ENCODE measurements around the gene MNAT1. TPM values are rescaled to one million over a fixed set of nuclear protein-coding genes. Genes with fewer than 3 reads are reported as not detected.

Gene MNAT1
- total RNA-seq, 1 donor from 2014 or later, result 42.6 TPM

DNA sequence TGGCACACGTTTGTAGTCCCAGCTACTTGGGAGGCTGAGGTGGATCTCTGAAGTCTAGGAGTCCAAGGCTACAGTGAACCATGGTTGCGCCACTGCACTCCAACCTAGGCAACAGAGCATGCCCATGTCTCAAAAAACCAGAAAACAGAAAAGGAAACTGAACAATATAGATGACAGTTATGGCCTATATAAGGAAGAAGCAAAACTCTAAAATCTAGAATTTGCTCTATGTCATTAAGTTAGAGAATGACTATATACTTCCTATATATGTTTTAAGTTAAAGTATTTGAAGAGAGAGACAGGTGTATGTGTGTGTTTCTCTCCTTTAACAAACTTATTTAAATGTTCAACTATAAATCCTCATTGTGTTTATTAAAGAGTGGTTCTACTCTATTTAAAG lies 65.8 kb downstream of the MNAT1 start:
- Mint-ChIP-seq H3K4me3 (no peak overlapping the region), H3K27ac (no peak overlapping the region), H3K36me3 (ENCODE audit: low read depth) (peaks cover 21% of the 10 kb centered on the region), H3K9me3 (no peaks in the 10 kb centered on the region), H3K27me3 (no peaks in the 10 kb centered on the region), H3K4me1 (no peaks in the 10 kb centered on the region)
- intact Hi-C loops (cut with micrococcal nuclease), result no loop called here
- no peak for DNase-seq

GRCh38 chr14:60803871-60804270 lies 69.3 kb downstream of the MNAT1 start:
- Mint-ChIP-seq H3K9me3 (no peaks in the 10 kb centered on the region), H3K4me3 (no peak overlapping the region), H3K4me1 (peaks cover 4% of the 10 kb centered on the region), H3K27me3 (no peaks in the 10 kb centered on the region), H3K27ac (no peak overlapping the region), H3K36me3 (ENCODE audit: low read depth) (peaks cover 25% of the 10 kb centered on the region)
- intact Hi-C loops (cut with micrococcal nuclease), result no loop called here
- no peak for DNase-seq

DNA sequence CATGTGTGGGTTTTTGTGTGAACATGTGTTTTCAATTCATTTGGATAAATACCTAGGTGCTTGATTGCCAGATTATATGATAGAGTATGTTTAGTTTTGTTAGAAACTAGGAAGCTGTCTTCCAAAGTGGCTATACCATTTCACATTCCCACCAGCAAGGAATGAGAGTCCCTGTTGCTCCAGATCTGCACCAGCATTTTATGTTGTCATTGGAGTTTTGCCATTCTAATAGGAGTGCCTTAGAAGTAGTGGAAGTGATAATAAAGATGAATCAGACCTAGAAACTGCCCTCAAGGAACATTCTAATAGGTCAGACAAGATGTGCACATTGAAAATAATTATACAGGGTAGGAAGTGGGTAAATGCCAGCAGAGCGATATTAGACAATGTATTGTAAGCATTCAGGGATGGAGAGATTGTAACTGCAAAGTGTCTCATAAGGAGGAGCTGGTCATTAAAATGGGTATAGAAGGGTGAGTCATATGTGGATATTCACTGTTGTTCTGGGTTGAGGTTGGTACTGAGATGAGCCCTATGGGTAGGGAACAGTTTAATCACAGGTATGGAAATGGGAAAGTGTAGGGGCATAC lies 71.4 kb downstream of the MNAT1 start:
- intact Hi-C loops (cut with micrococcal nuclease), result no loop called here
- Mint-ChIP-seq H3K4me1 (peaks cover 4% of the 10 kb centered on the region), H3K36me3 (ENCODE audit: low read depth) (peaks cover 27% of the 10 kb centered on the region), H3K27me3 (no peaks in the 10 kb centered on the region), H3K27ac (no peak overlapping the region), H3K9me3 (no peaks in the 10 kb centered on the region), H3K4me3 (no peak overlapping the region)
- no peak for DNase-seq

GRCh38 chr14:60807247-60807646 lies 72.7 kb downstream of the MNAT1 start:
- intact Hi-C loops (cut with micrococcal nuclease), result no loop called here
- no peak overlapping the region for H3K4me3 Mint-ChIP-seq
- peaks cover 4% of the 10 kb centered on the region for H3K4me1 Mint-ChIP-seq
- no peak overlapping the region for H3K27ac Mint-ChIP-seq
- H3K36me3 Mint-ChIP-seq (ENCODE audit: low read depth), result peaks cover 29% of the 10 kb centered on the region
- DNase-seq, result no peak
- H3K9me3 Mint-ChIP-seq, result no peaks in the 10 kb centered on the region
- H3K27me3 Mint-ChIP-seq, result no peaks in the 10 kb centered on the region

DNA sequence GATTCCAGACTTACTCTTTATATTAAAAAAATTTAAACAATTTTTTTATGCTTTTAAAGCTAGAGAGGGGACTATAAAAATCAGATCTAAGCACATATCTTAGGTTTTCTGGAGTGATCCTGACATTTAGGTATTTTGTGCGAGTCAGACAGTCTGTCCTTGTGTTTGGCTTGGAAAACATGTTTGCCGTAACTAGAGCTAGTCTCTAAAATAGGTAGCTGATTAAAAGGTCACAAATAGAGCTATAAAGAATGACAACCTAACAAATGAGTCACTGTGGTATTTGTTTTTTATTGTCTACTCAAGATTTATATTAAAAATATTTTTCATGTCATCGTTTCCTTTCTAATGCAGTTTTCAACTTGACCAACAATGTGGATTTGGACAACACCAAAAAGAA lies 73.4 kb downstream of the MNAT1 start:
- Mint-ChIP-seq H3K36me3 (ENCODE audit: low read depth) (peaks cover 31% of the 10 kb centered on the region), H3K27ac (no peak overlapping the region), H3K4me1 (peaks cover 4% of the 10 kb centered on the region), H3K9me3 (no peaks in the 10 kb centered on the region), H3K27me3 (no peaks in the 10 kb centered on the region), H3K4me3 (no peak overlapping the region)
- intact Hi-C loops (cut with micrococcal nuclease), result no loop called here
- no peak for DNase-seq

- Mint-ChIP-seq H3K9me3 (no peaks in the 10 kb centered on the region), H3K4me1 (peaks cover 3% of the 10 kb centered on the region), H3K36me3 (ENCODE audit: low read depth) (peaks cover 33% of the 10 kb centered on the region), H3K27ac (no peak overlapping the region), H3K4me3 (no peak overlapping the region), H3K27me3 (no peaks in the 10 kb centered on the region)
- no peak for DNase-seq
- intact Hi-C loops (cut with micrococcal nuclease), result no loop called here
These were observed 78.4 kb downstream of the MNAT1 start for GRCh38 chr14:60812987-60813386.

- no peak overlapping the region for H3K27ac Mint-ChIP-seq
- intact Hi-C loops (cut with micrococcal nuclease), result no loop called here
- no peak overlapping the region for H3K4me3 Mint-ChIP-seq
- peaks cover 3% of the 10 kb centered on the region for H3K4me1 Mint-ChIP-seq
- DNase-seq, result no peak
- peaks cover 30% of the 10 kb centered on the region for H3K36me3 Mint-ChIP-seq (ENCODE audit: low read depth)
- no peaks in the 10 kb centered on the region for H3K27me3 Mint-ChIP-seq
- H3K9me3 Mint-ChIP-seq, result no peaks in the 10 kb centered on the region
These were observed 80.8 kb downstream of the MNAT1 start for GRCh38 chr14:60815371-60815770.

- intact Hi-C loops (cut with micrococcal nuclease), result no loop called here
- Mint-ChIP-seq H3K36me3 (ENCODE audit: low read depth) (peaks cover 29% of the 10 kb centered on the region), H3K27ac (no peak overlapping the region), H3K4me3 (no peak overlapping the region), H3K9me3 (no peaks in the 10 kb centered on the region), H3K27me3 (no peaks in the 10 kb centered on the region), H3K4me1 (peaks cover 3% of the 10 kb centered on the region)
- DNase-seq, result no peak
These were observed 82.6 kb downstream of the MNAT1 start for GRCh38 chr14:60817113-60817512.

- no peak for DNase-seq
- peaks cover 3% of the 10 kb centered on the region for H3K4me1 Mint-ChIP-seq
- intact Hi-C loops (cut with micrococcal nuclease), result no loop called here
- H3K27ac Mint-ChIP-seq, result no peak overlapping the region
- no peaks in the 10 kb centered on the region for H3K27me3 Mint-ChIP-seq
- no peaks in the 10 kb centered on the region for H3K9me3 Mint-ChIP-seq
- H3K36me3 Mint-ChIP-seq (ENCODE audit: low read depth), result peaks cover 15% of the 10 kb centered on the region
- no peak overlapping the region for H3K4me3 Mint-ChIP-seq
These were observed 85.0 kb downstream of the MNAT1 start for GRCh38 chr14:60819575-60819974.

GRCh38 chr14:60838601-60839000 lies 104.0 kb downstream of the MNAT1 start:
- Mint-ChIP-seq H3K4me3 (no peak overlapping the region), H3K27me3 (no peaks in the 10 kb centered on the region), H3K36me3 (ENCODE audit: low read depth) (peaks cover 21% of the 10 kb centered on the region), H3K9me3 (peaks cover 10% of the 10 kb centered on the region), H3K27ac (no peak overlapping the region), H3K4me1 (no peaks in the 10 kb centered on the region)
- intact Hi-C loops (cut with micrococcal nuclease), result no loop called here
- no peak for DNase-seq

GRCh38 chr14:60839057-60839456 lies 104.5 kb downstream of the MNAT1 start:
- Mint-ChIP-seq H3K36me3 (ENCODE audit: low read depth) (peaks cover 21% of the 10 kb centered on the region), H3K4me1 (no peaks in the 10 kb centered on the region), H3K27me3 (no peaks in the 10 kb centered on the region), H3K27ac (no peak overlapping the region), H3K4me3 (no peak overlapping the region), H3K9me3 (peaks cover 7% of the 10 kb centered on the region)
- intact Hi-C loops (cut with micrococcal nuclease), result no loop called here
- DNase-seq, result no peak

GRCh38 chr14:60839657-60840056 lies 105.1 kb downstream of the MNAT1 start:
- Mint-ChIP-seq H3K4me3 (no peak overlapping the region), H3K27ac (no peak overlapping the region), H3K9me3 (peaks cover 5% of the 10 kb centered on the region), H3K27me3 (no peaks in the 10 kb centered on the region), H3K36me3 (ENCODE audit: low read depth) (peaks cover 21% of the 10 kb centered on the region), H3K4me1 (no peaks in the 10 kb centered on the region)
- intact Hi-C loops (cut with micrococcal nuclease), result no loop called here
- no peak for DNase-seq

- Mint-ChIP-seq H3K9me3 (peaks cover 5% of the 10 kb centered on the region), H3K4me1 (no peaks in the 10 kb centered on the region), H3K27me3 (no peaks in the 10 kb centered on the region), H3K36me3 (ENCODE audit: low read depth) (peaks cover 18% of the 10 kb centered on the region), H3K27ac (no peak overlapping the region), H3K4me3 (no peak overlapping the region)
- DNase-seq, result no peak
- intact Hi-C loops (cut with micrococcal nuclease), result no loop called here
These were observed 105.8 kb downstream of the MNAT1 start for GRCh38 chr14:60840313-60840712.

GRCh38 chr14:60845523-60845922 lies 111.0 kb downstream of the MNAT1 start:
- Mint-ChIP-seq H3K4me1 (peaks cover 2% of the 10 kb centered on the region), H3K4me3 (no peak overlapping the region), H3K9me3 (peaks cover 20% of the 10 kb centered on the region), H3K27ac (no peak overlapping the region), H3K27me3 (no peaks in the 10 kb centered on the region), H3K36me3 (ENCODE audit: low read depth) (peaks cover 23% of the 10 kb centered on the region)
- no peak for DNase-seq
- intact Hi-C loops (cut with micrococcal nuclease), result no loop called here

GRCh38 chr14:60848066-60848465 lies 113.5 kb downstream of the MNAT1 start:
- Mint-ChIP-seq H3K27ac (no peak overlapping the region), H3K4me1 (peaks cover 2% of the 10 kb centered on the region), H3K36me3 (ENCODE audit: low read depth) (peaks cover 33% of the 10 kb centered on the region), H3K27me3 (no peaks in the 10 kb centered on the region), H3K9me3 (peaks cover 30% of the 10 kb centered on the region), H3K4me3 (no peak overlapping the region)
- DNase-seq, result no peak
- intact Hi-C loops (cut with micrococcal nuclease), result no loop called here

Measured in activated CD4-positive, alpha-beta T cell treated with anti-CD3 and anti-CD28 coated beads, Interleukin-2, amount 10 ng/mL, durations not matched to agents 24 days and 14 days (primary cell).